ENCODE measurements around the gene GPR25.

GPR25 gene

GRCh38 chr1:200908191-200908868 lies 35.5 kb downstream of the GPR25 start:
- Histone ChIP-seq H3K79me2 (ENCODE audit: control insufficient read depth, low read length) (no peaks in the 10 kb centered on the region), H3K27me3 (ENCODE audit: control insufficient read depth, low read length) (peaks cover 15% of the 10 kb centered on the region), H3K27ac (ENCODE audit: low read depth, low read length) (no peak overlapping the region), H3K4me1 (ENCODE audit: control insufficient read depth, low read length) (no peaks in the 10 kb centered on the region), H3K9me2 (replicated peaks; ENCODE audit: control insufficient read depth, low read length) (no peaks in the 10 kb centered on the region), H3F3A (ENCODE audit: control insufficient read depth, insufficient read depth) (no peaks in the 10 kb centered on the region), H4K20me1 (ENCODE audit: control insufficient read depth, insufficient read depth, low read depth, low read length) (no peaks in the 10 kb centered on the region), H3K4me2 (ENCODE audit: low read length) (no peak overlapping the region), H3K4me3 (ENCODE audit: low read length) (no peak overlapping the region), H3K9me3 (ENCODE audit: control insufficient read depth, insufficient read depth, low read length) (no peaks in the 10 kb centered on the region), H3K36me3 (ENCODE audit: control insufficient read depth, low read length) (no peaks in the 10 kb centered on the region)
- no peak for TF ChIP-seq EZH2phosphoT487 (IDR thresholded peaks at IDR 0.05; ENCODE audit: borderline replicate concordance, low read length)
- no peak for TF ChIP-seq CTCF (IDR thresholded peaks at IDR 0.05; ENCODE audit: low read depth, low read length, poor library complexity, severe bottlenecking)

GRCh38 chr1:200909071-200909470 lies 36.3 kb downstream of the GPR25 start:
- Histone ChIP-seq H3K79me2 (ENCODE audit: control insufficient read depth, low read length) (no peaks in the 10 kb centered on the region), H3K9me2 (replicated peaks; ENCODE audit: control insufficient read depth, low read length) (no peaks in the 10 kb centered on the region), H3K9me3 (ENCODE audit: control insufficient read depth, insufficient read depth, low read length) (no peaks in the 10 kb centered on the region), H3K4me2 (ENCODE audit: low read length) (no peak overlapping the region), H4K20me1 (ENCODE audit: control insufficient read depth, insufficient read depth, low read depth, low read length) (no peaks in the 10 kb centered on the region), H3K4me3 (ENCODE audit: low read length) (no peak overlapping the region), H3K4me1 (ENCODE audit: control insufficient read depth, low read length) (no peaks in the 10 kb centered on the region), H3K36me3 (ENCODE audit: control insufficient read depth, low read length) (no peaks in the 10 kb centered on the region), H3K27ac (ENCODE audit: low read depth, low read length) (no peak overlapping the region), H3K27me3 (ENCODE audit: control insufficient read depth, low read length) (peaks cover 15% of the 10 kb centered on the region), H3F3A (ENCODE audit: control insufficient read depth, insufficient read depth) (no peaks in the 10 kb centered on the region)
- TF ChIP-seq EZH2phosphoT487 (IDR thresholded peaks at IDR 0.05; ENCODE audit: borderline replicate concordance, low read length): no peak
- no peak for TF ChIP-seq CTCF (IDR thresholded peaks at IDR 0.05; ENCODE audit: low read depth, low read length, poor library complexity, severe bottlenecking)

- H3K4me3 ChIP-seq (ENCODE audit: low read length): no peak overlapping the region
- no peaks in the 10 kb centered on the region for H3K9me2 ChIP-seq (replicated peaks; ENCODE audit: control insufficient read depth, low read length)
- TF ChIP-seq EZH2phosphoT487 (IDR thresholded peaks at IDR 0.05; ENCODE audit: borderline replicate concordance, low read length): no peak
- no peak for TF ChIP-seq CTCF (IDR thresholded peaks at IDR 0.05; ENCODE audit: low read depth, low read length, poor library complexity, severe bottlenecking)
- H4K20me1 ChIP-seq (ENCODE audit: control insufficient read depth, insufficient read depth, low read depth, low read length): no peaks in the 10 kb centered on the region
- no peaks in the 10 kb centered on the region for H3K9me3 ChIP-seq (ENCODE audit: control insufficient read depth, insufficient read depth, low read length)
- no peaks in the 10 kb centered on the region for H3K4me1 ChIP-seq (ENCODE audit: control insufficient read depth, low read length)
- no peaks in the 10 kb centered on the region for H3F3A ChIP-seq (ENCODE audit: control insufficient read depth, insufficient read depth)
- H3K27me3 ChIP-seq (ENCODE audit: control insufficient read depth, low read length): peaks cover 15% of the 10 kb centered on the region
- no peak overlapping the region for H3K4me2 ChIP-seq (ENCODE audit: low read length)
- H3K79me2 ChIP-seq (ENCODE audit: control insufficient read depth, low read length): no peaks in the 10 kb centered on the region
- no peaks in the 10 kb centered on the region for H3K36me3 ChIP-seq (ENCODE audit: control insufficient read depth, low read length)
- no peak overlapping the region for H3K27ac ChIP-seq (ENCODE audit: low read depth, low read length)
Measured at GRCh38 chr1:200909757-200910239, 37.0 kb downstream of the GPR25 start.

Measured in DOHH2 (cell line).